KOPT-K1 (cell line): ENCODE data around the gene G6PC2.

Experiments used
- H3K27ac ChIP-seq: fragments of 200-600 bp; sonication (generic); 2 replicates; pipeline ENCODE4 v1.5.1; 2016; ENCODE audit warnings: antibody characterized with exemption, mild to moderate bottlenecking, low read depth, low read length; ENCODE audit not compliant: poor library complexity, severe bottlenecking
- H3K36me3 ChIP-seq: fragments of 200-600 bp; sonication (generic); 2 replicates; pipeline ENCODE4 v1.5.1; 2017; ENCODE audit warnings: antibody characterized with exemption, mild to moderate bottlenecking, low read length, moderate library complexity; ENCODE audit not compliant: insufficient read depth
- H3K9me3 ChIP-seq: fragments of 200-600 bp; sonication (generic); 2 replicates; pipeline ENCODE4 v1.5.1; 2017; ENCODE audit warnings: antibody characterized with exemption, low read length, mild to moderate bottlenecking; ENCODE audit not compliant: insufficient read depth, poor library complexity, severe bottlenecking

The G6PC2 gene

GRCh38 chr2:168892327-168892726, 8.8 kb upstream of the G6PC2 start:
- H3K9me3 ChIP-seq = no peaks in the 10 kb centered on the region
- H3K36me3 ChIP-seq = peaks cover 12% of the 10 kb centered on the region
- H3K27ac ChIP-seq = no peak overlapping the region

- no peaks in the 10 kb centered on the region for H3K36me3 ChIP-seq
- H3K9me3 ChIP-seq = no peaks in the 10 kb centered on the region
- no peak overlapping the region for H3K27ac ChIP-seq
Measured at GRCh38 chr2:168894101-168894500, 7.0 kb upstream of the G6PC2 start.

GRCh38 chr2:168894720-168895119, 6.4 kb upstream of the G6PC2 start:
- Histone ChIP-seq H3K36me3 (no peaks in the 10 kb centered on the region), H3K9me3 (no peaks in the 10 kb centered on the region), H3K27ac (no peak overlapping the region)

GRCh38 chr2:168895771-168896170, 5.3 kb upstream of the G6PC2 start:
- H3K9me3 ChIP-seq = no peaks in the 10 kb centered on the region
- no peaks in the 10 kb centered on the region for H3K36me3 ChIP-seq

GRCh38 chr2:168896783-168897182, 4.3 kb upstream of the G6PC2 start:
- no peaks in the 10 kb centered on the region for H3K9me3 ChIP-seq
- no peaks in the 10 kb centered on the region for H3K36me3 ChIP-seq

More at GRCh38 chr2:168895771-168896170, 5.3 kb upstream of the G6PC2 start:
- no peak overlapping the region for H3K27ac ChIP-seq

GRCh38 chr2:168897449-168897848, 3.6 kb upstream of the G6PC2 start:
- Histone ChIP-seq H3K27ac (no peak overlapping the region), H3K9me3 (no peaks in the 10 kb centered on the region), H3K36me3 (no peaks in the 10 kb centered on the region)

More at GRCh38 chr2:168896783-168897182, 4.3 kb upstream of the G6PC2 start:
- H3K27ac ChIP-seq = no peak overlapping the region

GRCh38 chr2:168903888-168904287, 2.8 kb downstream of the G6PC2 start:
- H3K36me3 ChIP-seq = no peaks in the 10 kb centered on the region
- no peaks in the 10 kb centered on the region for H3K9me3 ChIP-seq
- H3K27ac ChIP-seq = no peak overlapping the region

- Histone ChIP-seq H3K36me3 (no peaks in the 10 kb centered on the region), H3K27ac (no peak overlapping the region), H3K9me3 (no peaks in the 10 kb centered on the region)
Measured at GRCh38 chr2:168904358-168904757, 3.3 kb downstream of the G6PC2 start.

GRCh38 chr2:168907940-168908662, 7.0 kb downstream of the G6PC2 start:
- Histone ChIP-seq H3K27ac (no peak overlapping the region), H3K36me3 (no peaks in the 10 kb centered on the region), H3K9me3 (no peaks in the 10 kb centered on the region)

- Histone ChIP-seq H3K9me3 (peaks cover under 1% of the 10 kb centered on the region), H3K27ac (no peak overlapping the region), H3K36me3 (no peaks in the 10 kb centered on the region)
Measured at GRCh38 chr2:168910330-168910729, 9.2 kb downstream of the G6PC2 start.

- no peaks in the 10 kb centered on the region for H3K36me3 ChIP-seq
- peaks cover 7% of the 10 kb centered on the region for H3K9me3 ChIP-seq
- H3K27ac ChIP-seq = no peak overlapping the region
Measured at GRCh38 chr2:168912466-168912865, 11.4 kb downstream of the G6PC2 start.

GRCh38 chr2:168912901-168913369, 11.8 kb downstream of the G6PC2 start:
- H3K36me3 ChIP-seq = no peaks in the 10 kb centered on the region
- peaks cover 7% of the 10 kb centered on the region for H3K9me3 ChIP-seq
- H3K27ac ChIP-seq = no peak overlapping the region

- Histone ChIP-seq H3K27ac (no peak overlapping the region), H3K36me3 (no peaks in the 10 kb centered on the region), H3K9me3 (peaks cover 7% of the 10 kb centered on the region)
Measured at GRCh38 chr2:168913495-168913894, 12.4 kb downstream of the G6PC2 start.

- peaks cover 7% of the 10 kb centered on the region for H3K9me3 ChIP-seq
- H3K36me3 ChIP-seq = no peaks in the 10 kb centered on the region
- no peak overlapping the region for H3K27ac ChIP-seq
Measured at GRCh38 chr2:168915441-168916330, 14.6 kb downstream of the G6PC2 start.

GRCh38 chr2:168916331-168916675, 15.2 kb downstream of the G6PC2 start:
- H3K9me3 ChIP-seq = peaks cover 7% of the 10 kb centered on the region
- H3K36me3 ChIP-seq = no peaks in the 10 kb centered on the region
- no peak overlapping the region for H3K27ac ChIP-seq
